ENCODE results near the gene ADAP2.

The ADAP2 gene

DNA sequence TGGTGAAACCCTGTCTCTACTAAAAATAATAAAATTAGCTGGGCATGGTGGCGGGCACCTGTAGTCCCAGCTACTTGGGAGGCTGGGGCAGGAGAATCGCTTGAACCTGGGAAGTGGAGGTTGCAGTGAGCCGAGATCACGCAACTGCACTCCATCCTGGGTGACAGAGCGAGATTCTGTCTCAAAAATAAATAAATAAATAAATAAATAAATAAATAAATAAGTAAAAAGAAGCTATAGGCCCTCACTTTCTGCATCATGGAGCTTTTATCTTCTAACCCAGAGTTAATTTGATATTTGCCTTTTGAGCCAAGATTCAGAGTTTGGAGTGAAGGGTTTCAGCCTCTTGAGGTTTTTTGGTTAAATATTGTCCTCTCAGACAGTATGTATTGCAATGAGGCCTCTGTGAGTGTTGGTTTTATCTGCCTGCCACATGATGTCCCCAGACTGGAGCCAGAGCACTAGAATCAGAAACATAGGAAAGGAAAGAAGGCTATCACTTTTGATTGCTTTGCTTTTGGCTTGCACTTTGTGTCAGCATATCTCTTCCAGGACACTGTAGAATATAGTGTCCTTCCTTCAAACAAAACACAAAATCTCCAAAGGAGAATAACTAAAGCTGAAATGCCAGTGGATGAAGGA lies 81.6 kb downstream of the ADAP2 start (continued):
- TF ChIP-seq ZBTB7A (tag by site-specific recombination; IDR thresholded peaks at IDR 0.05; ENCODE audit: low read depth), result no peak
- no peak for TF ChIP-seq ZFP69B (tag by site-specific recombination; IDR thresholded peaks at IDR 0.05)
- TF ChIP-seq RBAK (tag by site-specific recombination; IDR thresholded peaks at IDR 0.05), result no peak
- TF ChIP-seq ZXDB (tag by site-specific recombination; IDR thresholded peaks at IDR 0.05), result no peak
- TF ChIP-seq, protein P1, sequence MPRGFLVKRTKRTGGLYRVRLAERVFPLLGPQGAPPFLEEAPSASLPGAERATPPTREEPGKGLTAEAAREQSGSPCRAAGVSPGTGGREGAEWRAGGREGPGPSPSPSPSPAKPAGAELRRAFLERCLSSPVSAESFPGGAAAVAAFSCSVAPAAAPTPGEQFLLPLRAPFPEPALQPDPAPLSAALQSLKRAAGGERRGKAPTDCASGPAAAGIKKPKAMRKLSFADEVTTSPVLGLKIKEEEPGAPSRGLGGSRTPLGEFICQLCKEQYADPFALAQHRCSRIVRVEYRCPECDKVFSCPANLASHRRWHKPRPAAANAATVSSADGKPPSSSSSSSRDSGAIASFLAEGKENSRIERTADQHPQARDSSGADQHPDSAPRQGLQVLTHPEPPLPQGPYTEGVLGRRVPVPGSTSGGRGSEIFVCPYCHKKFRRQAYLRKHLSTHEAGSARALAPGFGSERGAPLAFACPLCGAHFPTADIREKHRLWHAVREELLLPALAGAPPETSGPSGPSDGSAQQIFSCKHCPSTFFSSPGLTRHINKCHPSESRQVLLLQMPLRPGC (tag by site-specific recombination; IDR thresholded peaks at IDR 0.05), result no peak
- peak; percentile 80 for TF ChIP-seq ZNF394 (tag by site-specific recombination; IDR thresholded peaks at IDR 0.05; ENCODE audit: borderline replicate concordance)
- peak; percentile 47 for TF ChIP-seq ZNF510 (tag by site-specific recombination; IDR thresholded peaks at IDR 0.05; ENCODE audit: insufficient replicate concordance)
- no peak for TF ChIP-seq ZNF514 (tag by site-specific recombination; IDR thresholded peaks at IDR 0.05)
- TF ChIP-seq ZNF623 (tag by site-specific recombination; IDR thresholded peaks at IDR 0.05), result peak; percentile 53
- TF ChIP-seq, protein P2, sequence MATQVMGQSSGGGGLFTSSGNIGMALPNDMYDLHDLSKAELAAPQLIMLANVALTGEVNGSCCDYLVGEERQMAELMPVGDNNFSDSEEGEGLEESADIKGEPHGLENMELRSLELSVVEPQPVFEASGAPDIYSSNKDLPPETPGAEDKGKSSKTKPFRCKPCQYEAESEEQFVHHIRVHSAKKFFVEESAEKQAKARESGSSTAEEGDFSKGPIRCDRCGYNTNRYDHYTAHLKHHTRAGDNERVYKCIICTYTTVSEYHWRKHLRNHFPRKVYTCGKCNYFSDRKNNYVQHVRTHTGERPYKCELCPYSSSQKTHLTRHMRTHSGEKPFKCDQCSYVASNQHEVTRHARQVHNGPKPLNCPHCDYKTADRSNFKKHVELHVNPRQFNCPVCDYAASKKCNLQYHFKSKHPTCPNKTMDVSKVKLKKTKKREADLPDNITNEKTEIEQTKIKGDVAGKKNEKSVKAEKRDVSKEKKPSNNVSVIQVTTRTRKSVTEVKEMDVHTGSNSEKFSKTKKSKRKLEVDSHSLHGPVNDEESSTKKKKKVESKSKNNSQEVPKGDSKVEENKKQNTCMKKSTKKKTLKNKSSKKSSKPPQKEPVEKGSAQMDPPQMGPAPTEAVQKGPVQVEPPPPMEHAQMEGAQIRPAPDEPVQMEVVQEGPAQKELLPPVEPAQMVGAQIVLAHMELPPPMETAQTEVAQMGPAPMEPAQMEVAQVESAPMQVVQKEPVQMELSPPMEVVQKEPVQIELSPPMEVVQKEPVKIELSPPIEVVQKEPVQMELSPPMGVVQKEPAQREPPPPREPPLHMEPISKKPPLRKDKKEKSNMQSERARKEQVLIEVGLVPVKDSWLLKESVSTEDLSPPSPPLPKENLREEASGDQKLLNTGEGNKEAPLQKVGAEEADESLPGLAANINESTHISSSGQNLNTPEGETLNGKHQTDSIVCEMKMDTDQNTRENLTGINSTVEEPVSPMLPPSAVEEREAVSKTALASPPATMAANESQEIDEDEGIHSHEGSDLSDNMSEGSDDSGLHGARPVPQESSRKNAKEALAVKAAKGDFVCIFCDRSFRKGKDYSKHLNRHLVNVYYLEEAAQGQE (tag by site-specific recombination; IDR thresholded peaks at IDR 0.05), result 0 out of 2 replicates have a peak, but pooled peaks have one; percentile 35
- no peak for TF ChIP-seq ZNF423 (tag by site-specific recombination; IDR thresholded peaks at IDR 0.05)
- TF ChIP-seq, protein P3, sequence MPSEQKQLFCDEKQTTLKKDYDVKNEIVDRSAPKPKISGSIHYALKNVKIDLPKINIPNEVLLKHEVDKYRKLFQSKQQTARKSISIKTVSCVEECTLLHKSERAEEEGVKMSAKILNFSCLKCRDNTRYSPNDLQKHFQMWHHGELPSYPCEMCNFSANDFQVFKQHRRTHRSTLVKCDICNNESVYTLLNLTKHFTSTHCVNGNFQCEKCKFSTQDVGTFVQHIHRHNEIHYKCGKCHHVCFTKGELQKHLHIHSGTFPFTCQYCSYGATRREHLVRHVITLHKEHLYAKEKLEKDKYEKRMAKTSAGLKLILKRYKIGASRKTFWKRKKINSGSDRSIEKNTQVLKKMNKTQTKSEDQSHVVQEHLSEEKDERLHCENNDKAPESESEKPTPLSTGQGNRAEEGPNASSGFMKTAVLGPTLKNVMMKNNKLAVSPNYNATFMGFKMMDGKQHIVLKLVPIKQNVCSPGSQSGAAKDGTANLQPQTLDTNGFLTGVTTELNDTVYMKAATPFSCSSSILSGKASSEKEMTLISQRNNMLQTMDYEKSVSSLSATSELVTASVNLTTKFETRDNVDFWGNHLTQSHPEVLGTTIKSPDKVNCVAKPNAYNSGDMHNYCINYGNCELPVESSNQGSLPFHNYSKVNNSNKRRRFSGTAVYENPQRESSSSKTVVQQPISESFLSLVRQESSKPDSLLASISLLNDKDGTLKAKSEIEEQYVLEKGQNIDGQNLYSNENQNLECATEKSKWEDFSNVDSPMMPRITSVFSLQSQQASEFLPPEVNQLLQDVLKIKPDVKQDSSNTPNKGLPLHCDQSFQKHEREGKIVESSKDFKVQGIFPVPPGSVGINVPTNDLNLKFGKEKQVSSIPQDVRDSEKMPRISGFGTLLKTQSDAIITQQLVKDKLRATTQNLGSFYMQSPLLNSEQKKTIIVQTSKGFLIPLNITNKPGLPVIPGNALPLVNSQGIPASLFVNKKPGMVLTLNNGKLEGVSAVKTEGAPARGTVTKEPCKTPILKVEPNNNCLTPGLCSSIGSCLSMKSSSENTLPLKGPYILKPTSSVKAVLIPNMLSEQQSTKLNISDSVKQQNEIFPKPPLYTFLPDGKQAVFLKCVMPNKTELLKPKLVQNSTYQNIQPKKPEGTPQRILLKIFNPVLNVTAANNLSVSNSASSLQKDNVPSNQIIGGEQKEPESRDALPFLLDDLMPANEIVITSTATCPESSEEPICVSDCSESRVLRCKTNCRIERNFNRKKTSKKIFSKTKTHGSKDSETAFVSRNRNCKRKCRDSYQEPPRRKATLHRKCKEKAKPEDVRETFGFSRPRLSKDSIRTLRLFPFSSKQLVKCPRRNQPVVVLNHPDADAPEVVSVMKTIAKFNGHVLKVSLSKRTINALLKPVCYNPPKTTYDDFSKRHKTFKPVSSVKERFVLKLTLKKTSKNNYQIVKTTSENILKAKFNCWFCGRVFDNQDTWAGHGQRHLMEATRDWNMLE (tag by site-specific recombination; conservative IDR thresholded peaks at IDR 0.05; ENCODE audit: low read depth), result peak; percentile 85
- no peak for TF ChIP-seq ZNF184 (tag by site-specific recombination; IDR thresholded peaks at IDR 0.05)
- TF ChIP-seq MZF1 (tag by site-specific recombination; IDR thresholded peaks at IDR 0.05; ENCODE audit: borderline replicate concordance), result no peak
- no peak for TF ChIP-seq HOXD13 (CRISPR knock-in tag; IDR thresholded peaks at IDR 0.05; ENCODE audit: borderline replicate concordance)
- TF ChIP-seq, protein P4, sequence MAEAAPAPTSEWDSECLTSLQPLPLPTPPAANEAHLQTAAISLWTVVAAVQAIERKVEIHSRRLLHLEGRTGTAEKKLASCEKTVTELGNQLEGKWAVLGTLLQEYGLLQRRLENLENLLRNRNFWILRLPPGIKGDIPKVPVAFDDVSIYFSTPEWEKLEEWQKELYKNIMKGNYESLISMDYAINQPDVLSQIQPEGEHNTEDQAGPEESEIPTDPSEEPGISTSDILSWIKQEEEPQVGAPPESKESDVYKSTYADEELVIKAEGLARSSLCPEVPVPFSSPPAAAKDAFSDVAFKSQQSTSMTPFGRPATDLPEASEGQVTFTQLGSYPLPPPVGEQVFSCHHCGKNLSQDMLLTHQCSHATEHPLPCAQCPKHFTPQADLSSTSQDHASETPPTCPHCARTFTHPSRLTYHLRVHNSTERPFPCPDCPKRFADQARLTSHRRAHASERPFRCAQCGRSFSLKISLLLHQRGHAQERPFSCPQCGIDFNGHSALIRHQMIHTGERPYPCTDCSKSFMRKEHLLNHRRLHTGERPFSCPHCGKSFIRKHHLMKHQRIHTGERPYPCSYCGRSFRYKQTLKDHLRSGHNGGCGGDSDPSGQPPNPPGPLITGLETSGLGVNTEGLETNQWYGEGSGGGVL (tag by site-specific recombination; IDR thresholded peaks at IDR 0.05), result no peak
- no peak for TF ChIP-seq REPIN1 (tag by site-specific recombination; IDR thresholded peaks at IDR 0.05; ENCODE audit: low read depth)
- no peak for TF ChIP-seq EGR2 (tag by site-specific recombination; IDR thresholded peaks at IDR 0.05; ENCODE audit: low read depth)
- TF ChIP-seq, protein P5, sequence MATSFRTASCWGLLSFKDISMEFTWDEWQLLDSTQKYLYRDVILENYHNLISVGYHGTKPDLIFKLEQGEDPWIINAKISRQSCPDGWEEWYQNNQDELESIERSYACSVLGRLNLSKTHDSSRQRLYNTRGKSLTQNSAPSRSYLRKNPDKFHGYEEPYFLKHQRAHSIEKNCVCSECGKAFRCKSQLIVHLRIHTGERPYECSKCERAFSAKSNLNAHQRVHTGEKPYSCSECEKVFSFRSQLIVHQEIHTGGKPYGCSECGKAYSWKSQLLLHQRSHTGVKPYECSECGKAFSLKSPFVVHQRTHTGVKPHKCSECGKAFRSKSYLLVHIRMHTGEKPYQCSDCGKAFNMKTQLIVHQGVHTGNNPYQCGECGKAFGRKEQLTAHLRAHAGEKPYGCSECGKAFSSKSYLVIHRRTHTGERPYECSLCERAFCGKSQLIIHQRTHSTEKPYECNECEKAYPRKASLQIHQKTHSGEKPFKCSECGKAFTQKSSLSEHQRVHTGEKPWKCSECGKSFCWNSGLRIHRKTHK (tag by site-specific recombination; IDR thresholded peaks at IDR 0.05), result no peak
- TF ChIP-seq ZNF248 (tag by site-specific recombination; IDR thresholded peaks at IDR 0.05), result no peak
- TF ChIP-seq ZNF155 (tag by site-specific recombination; IDR thresholded peaks at IDR 0.05), result no peak
- TF ChIP-seq ZBTB8A (tag by site-specific recombination; IDR thresholded peaks at IDR 0.05), result peak; percentile 56
- TF ChIP-seq ZBTB21 (tag by site-specific recombination; IDR thresholded peaks at IDR 0.05), result no peak
- TF ChIP-seq TRIM28 (IDR thresholded peaks at IDR 0.05; ENCODE audit: borderline replicate concordance, low read length), result no peak
- no peak for TF ChIP-seq MEIS1 (CRISPR knock-in tag; IDR thresholded peaks at IDR 0.05; ENCODE audit: borderline replicate concordance)
- TF ChIP-seq ZNF585B (tag by site-specific recombination; IDR thresholded peaks at IDR 0.05), result no peak
- no peak for TF ChIP-seq BCL11B (tag by site-specific recombination; IDR thresholded peaks at IDR 0.05; ENCODE audit: low read depth)
- no peak for TF ChIP-seq ZNF335 (tag by site-specific recombination; conservative IDR thresholded peaks at IDR 0.05)
